ENCODE measurements around the gene MRPS34. TPM values are rescaled to one million over a fixed set of nuclear protein-coding genes. Genes with fewer than 3 reads are reported as not detected.

The MRPS34 gene
- total RNA-seq, 6 experiments from 2014 or later = 122 to 161 (median 132) TPM

GRCh38 chr16:1787322-1788094 lies 14.6 kb upstream of the MRPS34 start:
- Mint-ChIP-seq H3K4me1 (ENCODE audit: low read depth) (peaks cover 5% of the 10 kb centered on the region; the same call in 1 of the 2 replicates), H3K36me3 (ENCODE audit: low read depth) (peaks cover 4% of the 10 kb centered on the region; the same call in 1 of the 2 replicates), H3K9me3 (no peaks in the 10 kb centered on the region), H3K4me3 (no peak overlapping the region), H3K27ac (no peak overlapping the region), H3K27me3 (ENCODE audit: insufficient read depth) (peaks cover 4% of the 10 kb centered on the region)
- no peak for DNase-seq
- TF ChIP-seq CTCF (IDR thresholded peaks at IDR 0.05) = no peak

GRCh38 chr16:1787056-1787321 lies 14.1 kb upstream of the MRPS34 start:
- Mint-ChIP-seq H3K27ac (no peak overlapping the region), H3K4me3 (no peak overlapping the region), H3K36me3 (ENCODE audit: low read depth) (peaks cover 4% of the 10 kb centered on the region; the same call in 1 of the 2 replicates), H3K9me3 (no peaks in the 10 kb centered on the region), H3K27me3 (ENCODE audit: insufficient read depth) (peaks cover 6% of the 10 kb centered on the region), H3K4me1 (ENCODE audit: low read depth) (peaks cover 5% of the 10 kb centered on the region; the same call in 1 of the 2 replicates)
- DNase-seq = no peak
- TF ChIP-seq CTCF (IDR thresholded peaks at IDR 0.05) = no peak

DNA sequence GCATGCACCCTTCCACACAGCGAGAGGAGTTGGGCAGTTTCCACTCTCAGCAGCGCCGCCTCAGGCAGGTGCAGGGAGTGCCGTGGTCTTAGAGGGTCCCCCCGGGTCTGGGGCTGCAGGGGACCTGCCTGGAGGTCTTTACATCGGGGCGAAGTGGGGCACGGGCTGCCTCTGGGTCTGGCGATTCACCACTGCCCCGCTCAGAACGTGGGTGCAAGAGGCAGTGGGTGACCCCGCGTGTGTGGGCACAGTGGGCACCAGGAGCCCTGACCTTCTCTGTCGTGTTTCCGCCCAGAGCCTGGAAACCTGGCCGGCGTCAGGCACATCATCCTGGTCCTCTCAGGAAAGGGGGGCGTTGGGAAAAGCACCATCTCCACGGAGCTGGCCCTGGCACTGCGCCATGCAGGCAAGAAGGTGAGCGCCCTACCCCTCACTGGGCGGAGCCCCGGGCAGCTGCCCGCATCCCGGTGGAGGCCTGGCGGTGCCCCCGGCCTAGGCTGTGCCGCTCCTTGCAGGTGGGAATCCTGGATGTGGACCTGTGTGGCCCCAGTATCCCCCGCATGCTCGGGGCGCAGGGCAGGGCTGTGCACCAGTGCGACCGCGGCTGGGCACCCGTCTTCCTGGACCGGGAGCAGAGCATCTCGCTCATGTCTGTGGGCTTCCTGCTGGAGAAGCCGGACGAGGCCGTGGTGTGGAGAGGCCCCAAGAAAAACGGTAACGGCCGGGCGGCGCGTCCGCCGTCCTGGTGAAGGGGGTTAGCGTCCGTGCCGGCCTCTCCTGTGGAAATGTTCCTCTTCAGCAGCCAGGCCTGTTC lies 13.5 kb upstream of the MRPS34 start:
- peaks cover 10% of the 10 kb centered on the region for H3K27me3 Mint-ChIP-seq (ENCODE audit: insufficient read depth)
- TF ChIP-seq CTCF (IDR thresholded peaks at IDR 0.05) = peak; percentile 33; the same call in 1 of the 2 replicates
- no peaks in the 10 kb centered on the region for H3K9me3 Mint-ChIP-seq
- no peak overlapping the region for H3K4me3 Mint-ChIP-seq
- no peak overlapping the region for H3K27ac Mint-ChIP-seq
- peaks cover 10% of the 10 kb centered on the region for H3K4me1 Mint-ChIP-seq (ENCODE audit: low read depth)
- H3K36me3 Mint-ChIP-seq (ENCODE audit: low read depth) = peaks cover 4% of the 10 kb centered on the region; the same call in 1 of the 2 replicates
- no peak for DNase-seq

DNA sequence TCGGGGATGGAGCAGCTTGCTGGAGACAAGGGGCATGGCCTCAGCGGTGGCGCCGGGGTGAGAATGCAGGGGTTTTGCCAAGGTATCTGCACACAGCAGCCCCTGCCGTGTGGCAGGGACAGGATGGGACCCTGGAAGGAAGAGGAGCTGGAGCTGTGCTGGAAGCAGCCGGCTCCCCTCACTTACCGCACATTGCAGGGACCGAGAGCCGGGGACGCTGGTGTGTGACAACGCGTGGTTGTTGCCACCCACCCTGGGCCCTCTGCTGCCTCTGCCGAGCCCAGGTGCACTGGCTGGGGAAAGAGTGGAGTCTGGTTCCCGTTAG lies 12.9 kb upstream of the MRPS34 start:
- H3K27ac Mint-ChIP-seq = no peak overlapping the region
- peaks cover 15% of the 10 kb centered on the region for H3K27me3 Mint-ChIP-seq (ENCODE audit: insufficient read depth)
- DNase-seq = no peak
- H3K36me3 Mint-ChIP-seq (ENCODE audit: low read depth) = peaks cover 4% of the 10 kb centered on the region; the same call in 1 of the 2 replicates
- no peak for TF ChIP-seq CTCF (IDR thresholded peaks at IDR 0.05)
- peaks cover 16% of the 10 kb centered on the region for H3K4me1 Mint-ChIP-seq (ENCODE audit: low read depth)
- no peaks in the 10 kb centered on the region for H3K9me3 Mint-ChIP-seq
- H3K4me3 Mint-ChIP-seq = no peak overlapping the region

GRCh38 chr16:1784977-1785845 lies 12.3 kb upstream of the MRPS34 start:
- TF ChIP-seq CTCF (IDR thresholded peaks at IDR 0.05) = no peak
- peaks cover 22% of the 10 kb centered on the region for H3K4me1 Mint-ChIP-seq (ENCODE audit: low read depth)
- H3K27me3 Mint-ChIP-seq (ENCODE audit: insufficient read depth) = peaks cover 15% of the 10 kb centered on the region
- no peak overlapping the region for H3K27ac Mint-ChIP-seq
- H3K9me3 Mint-ChIP-seq = no peaks in the 10 kb centered on the region
- no peak overlapping the region for H3K4me3 Mint-ChIP-seq
- H3K36me3 Mint-ChIP-seq (ENCODE audit: low read depth) = peaks cover 4% of the 10 kb centered on the region; the same call in 1 of the 2 replicates
- no peak for DNase-seq
